Muscle layer of colon (tissue), 2 donors: ENCODE measurements around the gene SURF2.

ENCODE experiments used
- H3K27ac ChIP-seq: one replicate; pipeline ENCODE4 v1.7.0; 2013; ENCODE audit warnings: low read depth, mild to moderate bottlenecking, low read length, moderate library complexity
- H3K27me3 ChIP-seq, 2 donors: one replicate each; pipeline ENCODE4 v1.7.0; 2013; ENCODE audit warnings: low read length in 2 of 2, mild to moderate bottlenecking in 2 of 2; ENCODE audit not compliant: insufficient read depth in 2 of 2, control insufficient read depth in 1 of 2
- H3K36me3 ChIP-seq: one replicate; pipeline ENCODE4 v1.7.0; 2013; ENCODE audit warnings: mild to moderate bottlenecking, low read length; ENCODE audit not compliant: insufficient read depth
- H3K4me1 ChIP-seq: one replicate; pipeline ENCODE4 v1.7.0; 2013; ENCODE audit warnings: mild to moderate bottlenecking, low read length; ENCODE audit not compliant: insufficient read depth
- H3K4me3 ChIP-seq, 2 donors: one replicate each; pipeline ENCODE4 v1.7.0; 2013; ENCODE audit warnings: low read length in 2 of 2, low read depth in 1 of 2, mild to moderate bottlenecking in 1 of 2, moderate library complexity in 1 of 2
- H3K9ac ChIP-seq: one replicate; pipeline ENCODE4 v1.7.0; 2013; ENCODE audit warnings: low read length
- H3K9me3 ChIP-seq: one replicate; pipeline ENCODE4 v1.7.0; 2013; ENCODE audit warnings: mild to moderate bottlenecking, low read length
- donor health status: abdominal sarcoma.
- donor health status: Adenocarcinoma of cecum.

The SURF2 gene

GRCh38 chr9:133359399-133360175 lies 3.2 kb downstream of the SURF2 start:
- Histone ChIP-seq H3K4me3 (no peak overlapping the region), H3K9me3 (no peaks in the 10 kb centered on the region), H3K4me1 (peaks cover 22% of the 10 kb centered on the region), H3K9ac (no peak overlapping the region), H3K36me3 (peaks cover 36% of the 10 kb centered on the region), H3K27ac (no peak overlapping the region), H3K27me3 (no peaks in the 10 kb centered on the region)

GRCh38 chr9:133360400-133361393 lies 4.3 kb downstream of the SURF2 start:
- no peak overlapping the region for H3K4me3 ChIP-seq
- H3K27me3 ChIP-seq, result no peaks in the 10 kb centered on the region
- H3K4me1 ChIP-seq, result peaks cover 13% of the 10 kb centered on the region
- no peak overlapping the region for H3K9ac ChIP-seq
- H3K9me3 ChIP-seq, result no peaks in the 10 kb centered on the region
- H3K36me3 ChIP-seq, result peaks cover 39% of the 10 kb centered on the region
- H3K27ac ChIP-seq, result no peak overlapping the region

- H3K9ac ChIP-seq, result no peak overlapping the region
- no peaks in the 10 kb centered on the region for H3K27me3 ChIP-seq
- no peaks in the 10 kb centered on the region for H3K9me3 ChIP-seq
- H3K27ac ChIP-seq, result no peak overlapping the region
- H3K36me3 ChIP-seq, result peaks cover 48% of the 10 kb centered on the region
- H3K4me1 ChIP-seq, result peaks cover 12% of the 10 kb centered on the region
- H3K4me3 ChIP-seq, result no peak overlapping the region
Observed at GRCh38 chr9:133361507-133362092, 5.2 kb downstream of the SURF2 start.

- Histone ChIP-seq H3K4me1 (peaks cover 7% of the 10 kb centered on the region), H3K4me3 (no peak overlapping the region), H3K9ac (no peak overlapping the region), H3K27me3 (no peaks in the 10 kb centered on the region), H3K27ac (no peak overlapping the region), H3K9me3 (no peaks in the 10 kb centered on the region), H3K36me3 (peaks cover 55% of the 10 kb centered on the region)
Observed at GRCh38 chr9:133362359-133363044, 6.2 kb downstream of the SURF2 start.

- Histone ChIP-seq H3K4me1 (peaks cover 33% of the 10 kb centered on the region), H3K27ac (no peak overlapping the region), H3K9ac (no peak overlapping the region), H3K4me3 (no peak overlapping the region), H3K36me3 (peaks cover 59% of the 10 kb centered on the region), H3K27me3 (no peaks in the 10 kb centered on the region), H3K9me3 (no peaks in the 10 kb centered on the region)
Observed at GRCh38 chr9:133366435-133366834, 10.1 kb downstream of the SURF2 start.

- Histone ChIP-seq H3K9me3 (no peaks in the 10 kb centered on the region), H3K36me3 (peaks cover 51% of the 10 kb centered on the region), H3K4me3 (no peak overlapping the region), H3K9ac (no peak overlapping the region), H3K27me3 (no peaks in the 10 kb centered on the region), H3K27ac (no peak overlapping the region), H3K4me1 (peaks cover 41% of the 10 kb centered on the region)
Observed at GRCh38 chr9:133367221-133367620, 10.9 kb downstream of the SURF2 start.

- Histone ChIP-seq H3K36me3 (peaks cover 49% of the 10 kb centered on the region), H3K4me1 (peaks cover 47% of the 10 kb centered on the region), H3K9me3 (no peaks in the 10 kb centered on the region), H3K9ac (no peak overlapping the region), H3K4me3 (no peak overlapping the region), H3K27me3 (no peaks in the 10 kb centered on the region), H3K27ac (no peak overlapping the region)
Observed at GRCh38 chr9:133367778-133368177, 11.4 kb downstream of the SURF2 start.

GRCh38 chr9:133368249-133368881 lies 12.0 kb downstream of the SURF2 start:
- H3K4me1 ChIP-seq, result peaks cover 49% of the 10 kb centered on the region

GRCh38 chr9:133369422-133369821 lies 13.1 kb downstream of the SURF2 start:
- Histone ChIP-seq H3K27me3 (no peaks in the 10 kb centered on the region), H3K9ac (no peak overlapping the region), H3K4me3 (no peak overlapping the region), H3K36me3 (peaks cover 39% of the 10 kb centered on the region), H3K27ac (no peak overlapping the region), H3K4me1 (peaks cover 49% of the 10 kb centered on the region), H3K9me3 (no peaks in the 10 kb centered on the region)

More at GRCh38 chr9:133368249-133368881, 12.0 kb downstream of the SURF2 start:
- Histone ChIP-seq H3K27ac (no peak overlapping the region), H3K4me3 (no peak overlapping the region), H3K27me3 (no peaks in the 10 kb centered on the region), H3K9me3 (no peaks in the 10 kb centered on the region), H3K36me3 (peaks cover 48% of the 10 kb centered on the region), H3K9ac (no peak overlapping the region)

- Histone ChIP-seq H3K9ac (no peak overlapping the region), H3K36me3 (peaks cover 39% of the 10 kb centered on the region), H3K4me3 (no peak overlapping the region), H3K9me3 (no peaks in the 10 kb centered on the region), H3K27me3 (no peaks in the 10 kb centered on the region), H3K4me1 (peaks cover 54% of the 10 kb centered on the region), H3K27ac (no peak overlapping the region)
Observed at GRCh38 chr9:133369933-133370332, 13.6 kb downstream of the SURF2 start.
